ENCODE data around the gene RTN4R.

Gene RTN4R

DNA sequence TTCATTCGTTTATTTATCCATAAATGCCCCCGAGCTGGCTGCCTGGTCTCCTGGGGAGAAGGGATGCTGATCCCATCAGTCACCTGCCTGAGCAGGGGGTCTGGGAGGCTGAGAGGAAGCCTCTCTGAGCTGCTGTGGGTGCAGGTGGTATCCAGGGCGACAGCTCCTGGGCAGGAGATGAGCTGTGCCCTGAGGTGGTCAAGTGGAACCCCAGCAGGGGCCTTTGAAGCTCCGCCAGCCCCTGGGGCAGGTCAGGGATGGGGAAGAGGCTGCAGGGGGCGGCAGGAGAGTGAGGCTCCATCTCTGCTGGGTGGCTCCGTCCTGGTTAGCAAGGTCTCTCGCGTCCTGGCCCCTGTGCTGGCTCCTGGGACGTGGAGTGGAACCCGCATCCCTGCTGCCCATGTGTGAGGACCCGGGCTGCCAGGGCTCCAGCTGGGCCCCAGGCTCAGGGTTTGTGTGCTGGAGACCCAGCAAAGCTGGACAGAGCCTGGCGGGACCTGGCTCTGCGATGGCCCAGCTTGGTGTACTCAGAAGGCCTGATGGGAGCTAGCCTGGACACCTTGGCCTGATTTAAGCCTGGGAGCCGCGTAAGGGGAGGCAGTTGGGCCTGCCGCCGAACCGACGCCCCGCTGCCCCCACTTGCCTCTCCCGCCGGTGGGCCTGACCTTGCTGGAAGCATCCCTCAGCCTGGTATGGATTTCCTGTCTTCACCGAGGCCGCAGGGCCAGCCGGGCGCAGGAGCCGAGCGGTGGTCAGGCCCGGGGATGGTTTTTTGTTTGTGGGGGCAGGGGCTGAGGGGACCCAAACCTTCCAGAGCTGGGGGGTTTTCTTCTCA is 44.5 kb downstream of the RTN4R start:
- no peak for DNase-seq (ENCODE audit: low read depth)
- no peak overlapping the region for H3K4me3 ChIP-seq (ENCODE audit: low read depth, low read length)
- TF ChIP-seq CTCF (IDR thresholded peaks at IDR 0.05; ENCODE audit: low read depth, low read length) (no peak), POLR2A (IDR thresholded peaks at IDR 0.05; ENCODE audit: extremely low read depth, insufficient read length) (no peak), MYC (IDR thresholded peaks at IDR 0.05; ENCODE audit: low read depth, low read length) (no peak)
- TF ChIP-seq, protein P1, sequence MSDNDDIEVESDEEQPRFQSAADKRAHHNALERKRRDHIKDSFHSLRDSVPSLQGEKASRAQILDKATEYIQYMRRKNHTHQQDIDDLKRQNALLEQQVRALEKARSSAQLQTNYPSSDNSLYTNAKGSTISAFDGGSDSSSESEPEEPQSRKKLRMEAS (IDR thresholded peaks at IDR 0.05; ENCODE audit: low read depth, low read length), result no peak

- TF ChIP-seq POLR2A (IDR thresholded peaks at IDR 0.05; ENCODE audit: extremely low read depth, insufficient read length) (no peak), MYC (IDR thresholded peaks at IDR 0.05; ENCODE audit: low read depth, low read length) (no peak)
- TF ChIP-seq, protein P1 (IDR thresholded peaks at IDR 0.05; ENCODE audit: low read depth, low read length), result no peak
- H3K4me3 ChIP-seq (ENCODE audit: low read depth, low read length), result no peak overlapping the region
- DNase-seq (ENCODE audit: low read depth), result no peak
These were observed 45.2 kb downstream of the RTN4R start for GRCh38 chr22:20222764-20223420.

GRCh38 chr22:20221421-20222340 is 46.4 kb downstream of the RTN4R start:
- TF ChIP-seq POLR2A (IDR thresholded peaks at IDR 0.05; ENCODE audit: extremely low read depth, insufficient read length), result no peak
- TF ChIP-seq CTCF (IDR thresholded peaks at IDR 0.05; ENCODE audit: low read depth, low read length), result no peak
- TF ChIP-seq, protein P1 (IDR thresholded peaks at IDR 0.05; ENCODE audit: low read depth, low read length), result no peak
- no peak for TF ChIP-seq MYC (IDR thresholded peaks at IDR 0.05; ENCODE audit: low read depth, low read length)
- no peak overlapping the region for H3K4me3 ChIP-seq (ENCODE audit: low read depth, low read length)
- DNase-seq (ENCODE audit: low read depth), result no peak

DNA sequence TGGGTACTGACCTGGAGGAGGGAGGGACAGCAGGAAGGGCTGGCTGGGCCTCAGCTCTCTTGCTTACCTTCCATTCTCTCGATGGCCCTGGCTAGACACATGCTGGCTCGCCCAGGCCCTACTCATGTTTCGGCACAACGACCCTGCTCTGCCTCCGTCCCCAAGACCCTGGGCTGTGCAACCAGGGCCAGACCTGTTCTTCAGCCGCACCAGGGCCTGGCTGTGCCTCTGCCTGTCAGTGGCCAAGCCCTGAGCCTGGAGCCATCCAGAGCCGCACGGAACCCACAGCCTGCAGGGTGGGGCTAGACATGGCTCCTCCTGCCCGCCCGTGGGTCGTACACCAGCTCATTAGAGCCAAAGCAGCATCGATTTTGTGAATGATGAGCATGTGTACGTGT is 47.5 kb downstream of the RTN4R start:
- DNase-seq (ENCODE audit: low read depth), result no peak
- H3K4me3 ChIP-seq (ENCODE audit: low read depth, low read length), result no peak overlapping the region
- TF ChIP-seq POLR2A (IDR thresholded peaks at IDR 0.05; ENCODE audit: extremely low read depth, insufficient read length), result no peak
- TF ChIP-seq, protein P1 (IDR thresholded peaks at IDR 0.05; ENCODE audit: low read depth, low read length), result no peak
- no peak for TF ChIP-seq CTCF (IDR thresholded peaks at IDR 0.05; ENCODE audit: low read depth, low read length)
- TF ChIP-seq MYC (IDR thresholded peaks at IDR 0.05; ENCODE audit: low read depth, low read length), result no peak

GRCh38 chr22:20219667-20220628 is 48.2 kb downstream of the RTN4R start:
- peak; percentile 38 for DNase-seq (ENCODE audit: low read depth)
- TF ChIP-seq POLR2A (IDR thresholded peaks at IDR 0.05; ENCODE audit: extremely low read depth, insufficient read length) (no peak), MYC (IDR thresholded peaks at IDR 0.05; ENCODE audit: low read depth, low read length) (no peak), CTCF (IDR thresholded peaks at IDR 0.05; ENCODE audit: low read depth, low read length) (no peak)
- TF ChIP-seq, protein P1 (IDR thresholded peaks at IDR 0.05; ENCODE audit: low read depth, low read length), result no peak
- no peak overlapping the region for H3K4me3 ChIP-seq (ENCODE audit: low read depth, low read length)

Measured in NB4 (cell line).